Left renal cortex interstitium (tissue), 4 donors: ENCODE data around the gene CCDC8. TPM values are rescaled to one million over a fixed set of nuclear protein-coding genes. Genes with fewer than 3 reads are reported as not detected.
"Not testable (repeated sequence)": the region's sequence is repeated elsewhere in the genome, so short reads cannot be mapped to it uniquely, and the experiment has no call there.

Experiments used
- DNase-seq, 4 donors: peaks; one replicate each; pipeline ENCODE4 v3.0.0-alpha.2; 2013; ENCODE audit warnings: low read depth in 4 of 4, low spot score in 2 of 4, missing footprints in 1 of 4
- polyA plus RNA-seq, 4 donors: library from polyadenylated mRNA; unstranded; fragments of 120-200 nt; gene quantifications; one replicate each; pipeline ENCODE4 v1.2.1, GENCODE V29; 2013; ENCODE audit not compliant: insufficient read length in 4 of 4

CCDC8 gene
- polyA plus RNA-seq, 4 donors = 52.0 to 76.4 (median 60.9) TPM

DNA sequence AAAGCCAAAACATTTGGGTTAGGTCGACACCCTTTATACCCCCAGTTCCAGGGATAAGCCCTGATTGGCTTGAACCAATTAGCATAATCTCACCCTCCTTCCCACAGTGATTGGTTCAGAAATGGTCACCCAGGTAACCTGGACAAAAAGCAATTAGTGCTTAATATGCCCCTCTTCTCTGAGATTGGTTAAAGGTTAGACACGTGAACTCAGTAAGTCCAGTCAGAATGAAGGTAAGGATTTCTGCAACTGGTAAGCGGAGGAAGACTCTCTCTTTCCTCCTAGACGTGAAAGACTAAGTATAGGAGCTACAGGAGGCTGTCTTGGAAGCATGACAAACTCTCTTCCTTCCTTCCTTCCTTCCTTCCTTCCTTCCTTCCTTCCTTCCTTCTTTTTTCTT, 16.6 kb upstream of the CCDC8 start:
- DNase-seq = no peak

DNA sequence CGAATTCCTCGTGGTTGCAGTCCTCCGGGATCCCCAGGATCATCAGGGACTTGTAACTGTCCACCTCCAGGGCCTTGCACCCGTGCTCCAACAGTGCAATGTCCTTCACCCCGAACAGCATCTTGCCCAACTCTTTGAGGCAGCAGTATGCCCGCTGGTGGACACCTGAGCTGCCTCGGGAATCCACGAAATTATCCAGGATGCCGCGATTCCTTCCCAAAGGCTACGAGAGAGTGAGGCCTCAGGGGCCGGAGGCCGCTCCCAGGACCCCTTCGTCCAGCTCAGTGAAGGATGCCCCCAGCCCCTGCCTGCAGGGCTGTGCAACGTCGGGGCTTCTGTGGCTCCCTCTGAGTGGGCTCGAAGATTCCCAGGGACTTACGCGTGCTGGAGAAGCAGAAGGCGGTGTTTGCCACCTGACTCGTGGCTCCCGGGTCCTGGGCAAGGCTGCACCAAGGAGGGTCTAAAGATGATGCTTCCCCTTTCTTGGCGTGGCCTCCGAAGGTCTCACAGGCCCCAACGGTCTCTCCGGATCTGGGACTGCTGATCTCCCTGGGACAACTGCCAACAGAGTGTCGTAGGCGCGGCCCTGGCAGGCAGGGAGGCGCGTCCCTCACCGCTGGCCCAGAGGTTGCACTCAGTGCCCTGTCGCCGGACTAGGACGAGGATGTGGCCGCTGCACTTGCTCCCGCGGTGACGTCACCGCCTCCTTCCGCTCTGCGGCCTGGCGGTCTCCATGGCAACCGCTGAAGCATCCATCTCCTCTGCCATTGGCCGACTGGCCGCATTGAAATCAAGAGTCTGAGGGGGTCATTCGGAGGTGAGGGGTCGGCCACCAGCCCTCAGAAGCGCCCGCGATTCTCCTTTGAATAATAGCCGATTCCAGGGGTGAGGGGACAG, 15.1 kb upstream of the CCDC8 start, which contains the start of gene PNMA8C:
Gene PNMA8C, minus strand, starts transcription at position 698 of the 897 bp plus-strand sequence. Its CDS starts 577 bp downstream, at position 121.
- peak in 2 of 4 donors; percentile 56 for DNase-seq

DNA sequence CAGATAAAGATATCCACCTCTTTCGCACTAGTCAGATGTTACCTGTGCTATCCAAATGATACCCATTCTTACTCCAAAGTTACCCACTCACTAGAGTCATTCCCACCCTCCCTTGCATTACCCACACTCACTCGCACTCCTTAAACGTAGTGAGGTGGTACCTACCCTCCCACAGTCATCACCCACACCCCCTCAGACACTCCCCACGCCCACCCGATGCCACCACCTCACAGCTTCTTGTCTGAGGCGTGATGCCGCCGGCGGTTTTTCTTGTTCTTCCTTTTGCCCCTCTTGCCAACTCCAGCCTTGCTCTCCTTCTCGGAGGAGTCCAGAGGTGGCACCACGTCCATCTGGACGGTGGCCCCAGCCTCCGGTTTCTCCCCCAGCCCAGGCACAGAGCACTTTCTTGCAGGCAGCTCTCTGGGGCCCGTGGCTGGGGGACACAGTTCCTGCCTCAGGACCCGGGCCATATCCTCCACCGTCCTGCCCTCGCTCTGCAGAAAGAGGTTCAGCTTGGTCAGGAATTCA, 14.2 kb upstream of the CCDC8 start:
- DNase-seq = no peak

DNA sequence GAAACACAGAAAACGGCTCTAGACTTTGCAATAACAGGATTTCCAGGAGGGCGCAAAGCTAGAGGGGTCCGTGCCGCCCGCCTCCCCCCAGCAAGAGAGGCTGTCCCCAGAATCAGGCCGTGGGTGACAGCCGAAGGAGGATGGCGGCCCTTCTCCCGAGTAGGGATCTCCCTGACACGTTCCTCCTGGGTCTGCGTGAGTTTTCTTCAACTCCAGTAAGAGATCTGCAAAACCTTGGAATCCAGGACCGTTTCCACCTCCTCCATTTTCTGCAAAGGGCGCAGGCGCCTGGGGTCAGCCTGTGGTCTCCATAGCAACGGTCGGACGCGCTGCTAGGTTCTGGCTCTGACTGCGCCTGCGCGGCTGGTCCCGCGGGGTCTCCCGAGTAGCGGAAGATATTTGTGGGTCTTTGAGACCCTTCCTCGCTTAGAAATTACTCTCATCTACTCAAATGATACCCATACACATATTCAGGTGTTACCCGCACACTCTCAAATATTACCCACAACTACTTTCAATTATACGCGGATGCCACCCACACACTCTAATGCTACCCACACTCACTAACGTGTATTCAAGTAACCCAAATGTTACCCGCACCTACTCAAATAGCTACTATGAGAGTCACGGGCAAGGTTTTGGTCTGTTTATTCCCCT, 13.3 kb upstream of the CCDC8 start:
- DNase-seq = peak in 2 of 4 donors; percentile 85 to 86

DNA sequence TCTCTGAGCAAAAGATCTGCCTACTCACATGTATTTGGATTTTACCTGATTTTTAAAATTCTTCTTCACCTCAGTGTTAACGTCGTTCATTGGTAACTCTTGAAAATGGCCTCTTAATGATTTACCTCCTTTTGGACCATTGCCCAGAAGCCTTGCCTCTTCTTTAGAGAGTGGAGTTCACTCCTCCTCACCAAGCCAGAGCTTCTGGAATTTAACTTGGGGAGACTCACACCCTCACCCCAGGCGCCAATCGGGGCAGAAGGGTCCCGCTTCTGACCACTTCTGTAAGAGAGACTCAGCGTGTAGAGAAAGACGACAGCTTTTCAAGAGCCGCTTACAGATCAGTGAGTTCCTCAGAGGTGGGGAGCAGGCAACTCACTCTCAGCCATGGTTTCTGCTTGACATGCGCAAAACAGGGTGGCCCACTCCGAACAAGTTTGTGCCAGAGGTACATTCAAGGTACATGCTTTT, 12.7 kb upstream of the CCDC8 start:
- peak in 1 of 4 donors; percentile 89 for DNase-seq

DNA sequence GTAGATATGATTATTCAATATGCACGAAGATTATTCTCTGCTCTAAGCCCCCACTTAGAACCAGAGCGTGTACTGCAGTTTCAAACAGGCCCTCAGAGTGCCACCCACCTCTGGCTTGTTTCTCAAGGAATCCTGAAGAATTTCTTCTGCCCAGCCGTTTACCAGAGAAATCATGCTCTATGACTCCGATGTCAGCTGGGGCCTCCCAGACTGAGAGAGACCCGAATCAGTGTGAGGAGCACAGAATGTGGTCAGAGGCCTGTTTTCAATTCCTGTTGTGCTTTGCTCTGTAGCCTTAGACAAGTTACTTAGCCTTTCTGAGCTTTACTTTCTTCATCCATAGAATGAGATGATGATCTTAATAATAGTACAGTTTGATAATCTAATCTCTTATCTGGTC, 9.8 kb upstream of the CCDC8 start:
- DNase-seq = no peak

DNA sequence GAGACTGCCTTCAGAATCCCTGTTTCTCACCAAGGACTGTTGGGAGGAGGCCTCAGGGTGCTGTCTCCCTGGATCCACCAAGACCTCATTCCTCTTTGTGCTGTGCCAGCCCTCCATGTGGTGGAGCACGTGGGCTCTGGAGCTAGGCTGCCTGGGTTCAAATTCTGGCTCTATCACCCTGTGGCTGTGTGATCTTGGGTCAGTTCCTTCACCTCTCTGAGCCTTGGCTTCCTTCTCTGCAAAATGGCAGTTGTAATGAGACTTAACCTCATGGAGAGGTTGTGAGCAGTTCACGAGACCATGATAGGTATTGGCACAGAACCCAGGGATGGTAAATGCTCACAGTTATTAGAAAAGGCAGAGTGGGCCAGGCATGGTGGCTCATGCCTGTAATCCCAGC, 9.0 kb upstream of the CCDC8 start:
- DNase-seq = no peak

DNA sequence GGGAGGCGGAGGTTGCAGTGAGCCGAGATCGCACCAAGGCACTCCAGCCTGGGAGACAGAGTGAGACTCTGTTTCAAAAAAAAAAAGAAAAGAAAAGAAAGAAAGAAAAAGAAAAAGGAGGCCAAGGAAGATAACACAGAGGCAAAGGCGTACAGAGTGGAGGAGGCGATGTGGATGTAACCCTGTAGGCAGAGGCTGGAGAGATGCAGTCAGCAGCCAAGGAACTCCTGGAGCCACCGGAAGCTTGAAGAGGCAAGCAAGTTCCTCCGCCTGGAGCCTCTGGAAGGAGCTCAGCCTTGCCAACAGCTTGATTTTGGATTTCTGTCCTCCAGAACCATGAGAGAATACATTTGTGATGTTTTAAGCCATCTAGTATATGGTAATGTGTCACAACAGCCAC, 6.7 kb upstream of the CCDC8 start:
- no peak for DNase-seq

DNA sequence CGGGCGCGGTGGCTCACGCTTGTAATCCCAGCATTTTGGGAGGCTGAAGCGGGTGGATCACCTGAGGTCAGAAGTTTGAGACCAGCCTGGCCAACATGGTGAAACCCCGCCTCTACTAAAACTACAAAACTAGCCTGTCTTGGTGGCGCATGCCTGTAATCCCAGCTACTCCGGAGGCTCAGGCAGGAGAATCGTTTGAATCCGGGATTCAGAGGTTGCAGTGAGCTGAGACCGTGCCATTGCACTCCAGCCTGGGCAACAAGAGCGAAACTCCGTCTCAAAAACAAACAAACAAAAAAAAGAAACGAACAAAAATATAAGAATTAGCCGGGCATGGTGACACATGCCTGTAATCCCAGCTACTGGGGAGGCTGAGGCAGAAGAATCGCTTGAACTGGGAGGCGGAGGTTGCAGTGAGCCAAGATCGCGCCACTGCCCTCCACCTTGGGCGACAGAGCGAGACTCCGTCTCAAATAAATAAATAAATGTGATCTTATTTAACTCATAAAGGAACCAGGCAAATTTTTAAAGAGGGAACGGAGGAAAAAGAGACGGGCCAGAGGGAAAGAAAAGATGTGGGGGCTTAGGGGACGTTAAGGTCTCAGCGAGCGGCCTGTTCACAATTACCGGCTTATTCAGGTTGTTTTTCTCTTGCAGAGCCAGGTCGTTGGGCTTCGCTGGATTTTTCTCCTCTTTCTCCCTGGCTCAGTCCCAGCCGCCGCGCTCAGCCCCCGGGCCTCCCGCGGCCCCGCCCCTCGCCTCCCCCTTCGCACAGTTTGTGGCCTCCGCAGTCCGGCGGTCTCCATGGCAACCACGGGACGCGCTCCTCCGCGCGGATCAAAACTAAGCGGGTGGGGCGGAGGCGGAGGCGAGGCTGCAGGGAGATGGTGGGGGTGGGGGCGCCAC, 2.7 kb upstream of the CCDC8 start:
- peak in 3 of 4 donors; percentile 84 to 92 (median 90) for DNase-seq

DNA sequence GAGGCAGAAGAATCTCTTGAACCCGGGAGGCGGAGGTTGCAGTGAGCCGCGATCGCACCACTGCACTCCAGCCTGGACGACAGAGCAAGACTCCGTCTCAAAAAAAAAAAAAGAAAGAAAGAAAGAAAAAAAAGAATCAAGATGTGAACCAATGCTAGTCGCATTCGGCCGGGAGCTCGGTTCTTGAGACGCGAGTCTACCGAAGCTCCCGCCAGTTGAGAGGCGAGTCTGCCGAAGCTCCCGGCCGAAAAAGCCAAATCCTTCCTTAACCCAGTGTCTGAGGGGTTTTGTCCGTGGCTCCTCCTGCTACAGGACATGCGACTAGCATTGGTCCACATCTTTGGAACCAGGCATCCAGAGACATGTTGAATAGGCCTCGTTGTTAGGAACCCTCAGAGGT, 1.5 kb upstream of the CCDC8 start:
- DNase-seq = not testable (repeated sequence)

DNA sequence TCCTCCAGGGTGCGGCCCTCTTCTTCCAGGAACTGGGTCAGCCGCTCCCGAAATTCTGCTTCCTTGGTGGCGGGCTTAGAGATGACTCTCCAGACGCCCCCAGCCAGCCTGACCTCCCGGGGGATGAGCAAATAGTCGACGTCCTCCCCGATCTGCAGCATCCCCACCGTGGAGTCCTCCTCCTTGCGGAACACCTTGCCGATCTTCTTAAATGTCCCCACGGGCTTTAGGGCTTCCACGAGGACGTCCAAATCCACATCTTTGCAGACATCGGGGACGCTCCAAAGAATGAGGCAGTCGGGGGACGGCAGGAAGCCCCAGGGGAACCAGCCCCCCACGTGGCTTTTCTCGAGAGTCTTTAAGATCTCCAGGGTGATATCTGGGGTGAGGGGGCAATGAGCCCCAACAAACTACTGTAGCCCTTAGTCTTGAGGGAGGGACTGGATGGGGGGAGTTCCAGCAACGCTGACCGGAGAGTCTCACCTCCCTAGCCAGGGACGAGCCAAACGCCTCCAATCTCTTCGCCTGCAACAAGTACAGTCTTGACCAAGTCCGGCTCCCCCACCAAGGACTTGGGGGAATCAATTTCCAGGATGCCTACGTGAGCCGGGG, 608 bp downstream of the CCDC8 start:
- no peak for DNase-seq

DNA sequence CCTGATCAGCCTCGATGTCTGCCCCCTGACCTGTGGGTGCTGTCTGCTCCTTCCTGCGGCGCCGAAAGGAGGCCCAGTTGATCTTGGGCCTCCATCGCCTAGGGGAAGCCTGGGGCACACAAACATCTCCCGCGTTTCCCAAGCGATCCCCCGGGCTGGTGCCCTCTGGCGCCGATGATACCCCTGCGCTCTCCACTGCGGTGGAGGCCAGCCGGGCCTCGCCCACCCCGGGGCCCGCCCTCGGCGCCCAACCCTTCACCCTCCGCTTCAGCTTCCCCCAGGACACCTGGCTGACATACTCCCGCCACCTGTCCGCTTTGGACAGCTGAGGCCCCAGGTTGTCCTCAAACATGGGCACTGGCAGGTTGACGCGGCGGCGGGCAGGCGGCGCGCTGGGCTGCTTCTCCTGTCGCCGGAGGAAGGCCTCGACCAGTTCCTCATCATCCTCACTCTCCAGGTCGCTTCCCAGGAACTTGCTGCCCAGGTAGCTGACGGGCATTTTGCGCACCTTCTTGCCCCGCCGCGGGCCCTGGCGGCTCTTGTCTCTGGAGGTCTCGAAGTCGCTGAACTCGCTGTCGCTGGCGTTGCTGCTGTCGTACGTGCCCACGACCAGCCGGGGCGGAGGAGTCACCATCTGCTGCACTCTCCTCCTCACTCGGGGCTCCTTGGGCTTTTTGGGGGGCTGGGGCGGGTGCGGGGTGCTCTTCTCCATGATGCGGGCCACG, 1.3 kb downstream of the CCDC8 start:
- no peak for DNase-seq

DNA sequence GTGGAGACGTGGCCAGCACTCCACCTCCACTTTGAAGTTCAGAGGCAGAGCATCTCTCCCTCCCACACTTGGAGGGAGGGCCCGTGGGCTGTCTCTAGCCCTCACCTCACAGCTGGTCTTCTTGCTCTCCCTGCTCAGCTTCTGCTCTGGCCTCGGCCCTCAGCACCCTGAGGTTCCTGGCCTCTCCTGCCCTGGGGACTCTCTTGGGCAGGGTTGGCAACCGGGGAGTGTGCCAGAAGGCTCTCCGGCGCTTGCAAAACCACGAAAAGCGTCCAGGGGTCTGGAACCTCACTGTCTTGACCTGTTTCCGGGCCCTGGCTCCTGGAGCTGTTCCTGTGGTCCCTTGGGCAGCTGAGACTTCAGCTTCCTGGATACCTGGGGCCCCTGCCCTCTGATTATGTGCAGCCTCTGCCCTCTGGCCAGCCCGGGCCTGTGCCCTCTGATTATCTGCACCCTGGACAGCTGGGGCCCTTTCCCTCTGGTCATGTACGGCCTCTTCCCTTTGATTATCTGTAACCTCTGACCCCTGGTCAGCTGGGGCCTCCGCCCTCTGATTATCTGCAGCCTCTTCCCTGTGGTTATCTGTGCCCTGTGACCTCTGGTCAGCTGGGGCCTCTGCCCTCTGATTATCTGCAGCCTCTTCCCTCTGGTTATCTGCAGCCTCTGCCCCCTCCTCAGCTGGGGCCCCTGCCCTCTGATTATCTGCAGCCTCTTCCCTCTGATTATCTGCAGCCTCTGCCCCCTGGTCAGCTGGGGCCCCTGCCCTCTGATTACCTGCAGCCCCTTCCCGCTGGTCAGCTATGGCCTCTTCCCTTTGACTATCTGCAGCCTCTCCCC, 2.1 kb downstream of the CCDC8 start:
- DNase-seq = no peak

DNA sequence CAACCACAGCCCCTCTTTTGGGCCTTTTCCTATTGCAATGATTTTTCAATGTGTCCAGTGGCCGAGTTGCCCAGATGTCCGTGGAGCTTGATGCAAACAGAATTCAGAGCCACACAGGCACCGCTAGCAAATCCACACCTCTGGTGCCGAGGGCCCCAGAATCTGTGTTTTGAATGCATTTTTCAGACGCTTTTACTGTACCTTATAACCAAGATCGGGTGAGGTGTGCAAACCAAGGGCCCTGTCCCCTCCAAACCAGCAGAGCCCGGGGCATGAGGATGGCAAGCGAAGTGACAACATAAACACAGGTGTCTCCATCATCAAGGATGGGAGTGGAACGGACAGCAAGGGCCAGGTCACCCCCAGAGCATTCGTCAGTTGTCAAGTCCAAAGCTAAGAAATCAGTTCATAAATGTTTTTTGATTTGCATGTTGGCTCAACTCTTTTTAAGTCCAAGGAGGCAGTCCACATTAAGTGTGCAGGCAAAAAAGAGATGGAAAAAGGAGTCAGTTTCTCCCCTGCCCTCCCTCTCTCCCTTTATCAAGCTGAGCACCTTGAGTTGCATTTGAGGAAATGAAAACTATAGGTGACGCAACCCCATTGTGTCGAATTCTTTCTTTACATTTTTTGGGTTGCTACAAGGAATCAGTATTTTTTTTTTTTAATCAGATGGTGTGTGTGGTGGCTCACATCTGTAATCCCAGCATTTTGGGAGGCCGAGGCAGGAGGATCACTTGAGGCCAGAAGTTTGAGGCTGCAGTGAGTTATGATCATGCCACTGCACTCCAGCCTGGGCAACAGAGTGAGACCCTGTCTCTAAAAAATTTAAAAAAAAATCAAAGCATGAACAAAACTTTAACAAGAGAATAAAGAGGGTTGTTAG, 2.9 kb downstream of the CCDC8 start:
- no peak for DNase-seq

DNA sequence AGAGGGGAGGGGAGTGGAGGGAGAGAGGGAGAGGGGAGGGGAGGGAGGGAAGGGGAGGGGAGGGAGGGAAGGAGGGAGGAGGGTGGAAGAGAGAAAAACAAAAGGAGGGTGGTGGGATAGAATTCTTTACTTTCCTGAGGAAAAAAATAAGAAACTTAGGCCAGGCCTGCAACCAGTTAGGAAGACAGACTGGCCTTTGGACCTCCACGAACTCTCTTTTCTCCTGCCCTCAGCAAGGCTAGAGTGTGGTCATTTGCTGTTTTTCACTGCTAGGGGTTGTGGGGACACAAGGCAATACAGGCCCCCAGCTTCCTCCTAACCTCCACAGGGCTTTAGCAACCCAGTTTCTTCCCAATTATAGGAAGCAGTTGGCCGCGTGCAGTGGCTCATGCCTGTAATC, 4.2 kb downstream of the CCDC8 start:
- DNase-seq = no peak

DNA sequence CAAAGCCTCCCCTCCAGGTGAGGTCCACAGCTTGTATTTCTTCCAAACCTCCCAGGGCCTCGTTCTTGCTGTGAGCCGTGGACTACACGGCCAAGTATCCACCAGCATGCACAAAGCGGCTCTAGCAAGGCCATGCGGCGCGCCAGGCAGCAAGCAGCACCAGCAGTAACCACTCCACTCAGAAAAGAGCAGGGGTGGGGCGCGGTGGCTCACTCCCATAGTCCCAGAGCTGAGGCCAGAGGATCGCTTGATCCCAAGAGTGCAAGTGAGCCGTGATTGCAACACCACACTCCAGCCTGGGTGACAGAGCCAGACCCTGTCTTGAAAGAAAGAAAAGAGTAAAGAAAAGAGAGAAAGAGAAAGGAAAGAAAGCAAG, 4.7 kb downstream of the CCDC8 start:
- no peak for DNase-seq

DNA sequence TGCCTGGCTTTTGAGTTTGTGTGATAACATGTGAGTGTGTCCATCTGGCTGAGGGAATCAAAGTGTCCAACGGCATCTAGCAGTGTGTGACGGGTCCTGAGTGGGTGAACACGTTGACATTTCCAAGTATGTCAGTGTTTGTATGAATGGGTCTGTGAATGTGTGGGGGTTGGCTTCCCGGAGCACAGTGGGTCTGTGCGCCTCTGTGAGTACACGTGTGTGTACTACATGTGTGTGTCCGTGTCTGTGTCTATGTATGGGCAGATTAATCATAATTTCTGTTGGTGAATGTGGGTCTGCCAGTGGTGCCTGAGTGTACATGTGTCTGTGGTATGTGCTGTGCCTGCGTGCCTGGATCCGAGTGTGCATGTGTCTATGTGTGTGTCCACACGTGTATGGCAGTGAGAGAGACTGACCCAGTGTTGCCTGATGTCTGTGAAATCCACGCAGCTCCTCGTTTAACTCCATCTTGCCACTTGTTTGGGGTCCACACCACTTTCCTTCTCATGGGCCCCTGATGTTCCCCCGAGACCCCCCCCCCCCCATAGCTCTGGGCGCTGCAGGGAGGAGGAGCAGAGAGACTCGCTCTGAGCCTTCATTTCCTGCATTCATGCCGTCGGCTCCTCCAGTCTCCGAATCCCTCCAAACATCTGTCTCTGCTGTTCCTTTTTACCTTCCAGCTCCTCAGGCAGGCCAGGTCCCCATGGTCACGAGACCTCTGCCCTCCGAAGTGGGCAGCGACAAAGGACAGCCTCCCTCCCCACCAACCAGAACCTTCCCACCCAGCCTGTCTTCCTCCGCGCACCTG, 5.3 kb downstream of the CCDC8 start:
- no peak for DNase-seq
